Effector memory CD8-positive, alpha-beta T cell (primary cell): Measurements from ENCODE around the gene ITPR1.
"Not testable (repeated sequence)": the region's sequence is repeated elsewhere in the genome, so short reads cannot be mapped to it uniquely, and the experiment has no call there.

Experiments used
- ATAC-seq: fragments of 150-1000 bp; cut with Tn5 transposase; replicated peaks from 2 replicates; pipeline ENCODE4 v1.10.0; 2021; ENCODE audit warnings: mild to moderate bottlenecking, moderate library complexity
- DNase-seq, 3 experiments: peaks; one replicate each; pipeline ENCODE4 v3.0.0; 2021
- H3K27ac Mint-ChIP-seq, 2 donors: one replicate each; pipeline ENCODE4 v1.8.0; 2022; ENCODE audit warnings: mild to moderate bottlenecking in 2 of 2, mixed read lengths in 2 of 2, moderate library complexity in 2 of 2
- H3K27me3 Mint-ChIP-seq, 2 donors: one replicate each; pipeline ENCODE4 v1.8.0; 2022; ENCODE audit warnings: mixed read lengths in 2 of 2
- H3K36me3 Mint-ChIP-seq: one replicate; pipeline ENCODE4 v1.8.0; 2022; ENCODE audit warnings: mild to moderate bottlenecking, moderate library complexity, mixed read lengths; ENCODE audit not compliant: insufficient read depth
- H3K4me1 Mint-ChIP-seq, 2 donors: one replicate each; pipeline ENCODE4 v1.8.0; 2022; ENCODE audit warnings: low read depth in 2 of 2, mixed read lengths in 2 of 2
- H3K4me3 Mint-ChIP-seq, 2 donors: one replicate each; pipeline ENCODE4 v1.8.0; 2022; ENCODE audit warnings: mild to moderate bottlenecking in 2 of 2, mixed read lengths in 2 of 2, moderate library complexity in 2 of 2
- H3K9me3 Mint-ChIP-seq, 2 donors: one replicate each; pipeline ENCODE4 v1.8.0; 2022; ENCODE audit warnings: mixed read lengths in 2 of 2

Gene ITPR1

DNA sequence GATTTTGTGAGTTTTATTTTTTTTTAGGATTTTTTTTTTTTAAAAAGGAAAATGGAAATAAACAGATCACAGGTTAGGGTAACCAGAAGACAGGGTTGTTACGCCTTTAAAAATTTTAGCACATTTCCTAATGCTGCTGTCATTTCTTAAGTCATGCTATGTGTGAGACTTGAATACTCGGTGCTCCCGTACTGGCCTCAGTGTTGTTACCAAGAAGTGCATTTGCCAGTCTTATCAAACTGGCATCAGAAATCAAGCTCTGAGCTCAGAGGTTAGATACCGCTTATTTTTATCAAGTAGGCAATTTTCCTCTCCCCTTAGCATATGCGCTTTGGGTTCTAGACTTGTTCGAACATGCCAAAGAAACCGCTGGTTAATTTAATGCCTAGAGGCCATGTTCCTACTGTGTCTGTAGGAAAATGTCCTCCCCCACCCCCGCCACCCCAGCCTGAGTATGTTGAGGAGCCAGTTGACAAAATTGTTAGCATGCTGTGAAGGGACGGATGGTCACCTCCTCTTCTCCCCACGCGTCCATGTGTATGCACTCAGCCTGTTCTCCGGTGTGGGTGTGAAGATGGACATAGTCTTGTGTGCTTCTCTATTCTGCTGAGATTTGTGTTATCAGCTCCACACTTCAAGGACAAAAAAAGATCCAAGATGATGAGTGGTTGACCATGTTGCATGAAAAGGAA is 88.9 kb downstream of the ITPR1 start:
- H3K4me1 Mint-ChIP-seq: peaks cover 18 to 54% of the 10 kb centered on the region in 2 donors

DNA sequence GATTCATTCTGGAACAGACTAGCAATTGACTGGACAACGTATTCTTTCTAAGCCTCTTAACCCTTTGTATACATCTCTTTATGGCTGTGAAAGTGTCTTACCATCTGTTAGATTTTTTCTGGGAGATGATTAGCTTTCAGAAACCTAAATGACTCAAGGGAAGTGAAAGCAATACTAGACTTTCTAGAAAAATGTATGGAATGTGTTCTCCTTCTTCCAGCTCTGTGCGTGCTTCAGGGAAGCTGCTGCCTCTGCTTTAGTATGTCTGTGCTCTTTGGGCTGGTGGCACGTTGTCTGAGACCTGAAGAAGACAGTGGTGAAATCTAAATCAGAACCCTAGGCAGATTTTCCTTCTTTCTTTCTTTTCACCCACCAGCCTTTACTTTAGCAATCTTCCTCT is 89.5 kb downstream of the ITPR1 start:
- Mint-ChIP-seq H3K9me3 (no peaks in the 10 kb centered on the region), H3K27me3 (no peaks in the 10 kb centered on the region), H3K27ac (peak overlapping the region; percentile 58 to 68), H3K4me3 (no peak overlapping the region), H3K4me1 (peaks cover 22 to 59% of the 10 kb centered on the region in 2 donors), H3K36me3 (peaks cover 7% of the 10 kb centered on the region)
- no peak for ATAC-seq
- no peak for DNase-seq

More for the DNA sequence above, 88.9 kb downstream of the ITPR1 start:
- Mint-ChIP-seq H3K27ac (peak overlapping the region in 1 of 2 donors; percentile 58), H3K27me3 (no peaks in the 10 kb centered on the region), H3K4me3 (no peak overlapping the region), H3K9me3 (no peaks in the 10 kb centered on the region), H3K36me3 (peaks cover 7% of the 10 kb centered on the region)
- ATAC-seq (peak; percentile 36), DNase-seq (no peak)

DNA sequence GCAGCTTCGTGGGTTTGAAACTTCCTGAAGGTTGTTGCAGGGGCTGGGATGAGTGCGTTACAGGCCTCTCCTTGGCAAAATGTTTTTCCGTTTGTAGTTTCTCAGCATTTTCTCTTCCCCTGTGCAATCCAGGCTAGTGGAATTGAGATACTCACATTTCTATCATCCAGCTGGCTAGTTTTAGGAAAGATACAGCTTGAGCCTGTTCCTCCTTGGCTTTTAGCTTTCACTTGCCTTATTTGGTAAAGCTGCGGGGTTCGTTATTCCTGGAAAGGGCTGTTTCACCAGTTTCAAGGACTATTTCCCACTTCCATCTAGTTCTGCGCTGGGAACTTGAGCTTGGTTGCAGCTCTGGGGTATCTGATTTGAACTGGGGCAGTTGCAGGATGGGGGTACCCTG is 90.3 kb downstream of the ITPR1 start:
- Mint-ChIP-seq H3K9me3 (no peaks in the 10 kb centered on the region), H3K4me1 (peaks cover 26 to 64% of the 10 kb centered on the region in 2 donors), H3K27ac (peak overlapping the region in 1 of 2 donors; percentile 68), H3K4me3 (no peak overlapping the region), H3K36me3 (peaks cover 7% of the 10 kb centered on the region), H3K27me3 (no peaks in the 10 kb centered on the region)
- DNase-seq: no peak
- no peak for ATAC-seq

DNA sequence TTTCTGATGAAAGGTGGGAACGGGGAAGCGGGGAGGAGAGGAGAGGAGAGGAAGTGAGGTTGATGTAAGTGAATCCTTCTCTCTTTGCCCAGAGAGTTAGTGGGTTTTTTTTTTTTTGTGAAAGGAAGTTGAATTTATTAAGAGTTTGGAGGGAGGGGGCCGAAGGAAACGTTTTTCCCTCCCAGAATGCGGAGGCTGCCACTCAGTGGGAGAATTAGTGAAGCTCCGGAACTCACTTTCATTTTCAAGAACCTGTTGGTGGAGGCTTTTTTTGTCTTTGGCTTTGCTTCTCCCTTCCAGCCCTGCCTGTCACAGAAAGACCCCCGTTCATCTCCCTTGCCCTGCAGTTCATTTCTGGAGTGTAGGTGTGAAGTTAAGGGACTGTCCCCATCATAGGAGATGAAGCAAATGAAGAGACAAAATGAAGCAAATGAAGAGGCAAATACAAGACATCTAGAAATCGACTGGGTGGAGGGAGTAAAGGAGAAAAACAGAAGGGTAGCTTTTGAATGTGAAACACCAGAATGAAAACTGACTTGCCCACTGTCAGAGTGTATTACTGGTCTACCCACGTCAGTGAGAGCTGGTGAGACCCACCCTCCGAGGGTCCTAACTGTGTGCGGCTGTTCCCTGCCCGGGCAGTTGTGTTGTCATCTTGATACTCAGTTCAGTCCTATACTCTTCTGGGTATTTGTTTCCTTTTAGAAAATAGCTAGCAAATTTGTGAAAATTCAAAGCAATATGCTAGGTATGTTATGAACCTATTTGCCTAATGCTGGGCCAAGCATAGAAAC is 91.5 kb downstream of the ITPR1 start:
- Mint-ChIP-seq H3K4me3 (peak overlapping the region; percentile 82 to 83), H3K27me3 (no peaks in the 10 kb centered on the region), H3K9me3 (no peaks in the 10 kb centered on the region), H3K4me1 (peaks cover 37 to 75% of the 10 kb centered on the region in 2 donors), H3K36me3 (peaks cover 7% of the 10 kb centered on the region), H3K27ac (peak overlapping the region; percentile 93 to 96)
- DNase-seq (no peak), ATAC-seq (peak; percentile 40)

DNA sequence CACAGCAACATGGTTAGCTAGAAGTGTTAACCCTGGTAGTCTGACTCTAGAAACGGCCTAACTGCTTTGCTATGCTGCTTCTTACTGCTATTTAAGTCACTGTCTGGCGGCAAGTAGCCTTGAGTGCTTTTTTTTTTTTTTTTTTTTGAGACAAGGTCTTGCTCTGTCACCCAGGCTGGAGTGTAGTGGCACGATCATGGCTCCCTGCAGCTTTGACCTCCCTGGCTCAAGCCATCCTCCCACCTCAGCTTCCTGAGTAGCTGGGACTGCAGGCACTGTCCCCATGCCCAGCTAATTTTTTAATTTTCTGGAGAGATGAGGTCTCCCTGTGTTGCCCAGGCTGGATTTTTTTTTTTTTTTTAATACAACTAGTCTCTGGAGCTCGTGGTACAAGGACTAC is 93.2 kb downstream of the ITPR1 start:
- ATAC-seq (no peak), DNase-seq (no peak)
- Mint-ChIP-seq H3K27ac (peak overlapping the region in 1 of 2 donors; percentile 93), H3K9me3 (no peaks in the 10 kb centered on the region), H3K4me3 (peak overlapping the region; percentile 61 to 64), H3K36me3 (peaks cover 7% of the 10 kb centered on the region), H3K27me3 (no peaks in the 10 kb centered on the region), H3K4me1 (peaks cover 41 to 74% of the 10 kb centered on the region in 2 donors)

DNA sequence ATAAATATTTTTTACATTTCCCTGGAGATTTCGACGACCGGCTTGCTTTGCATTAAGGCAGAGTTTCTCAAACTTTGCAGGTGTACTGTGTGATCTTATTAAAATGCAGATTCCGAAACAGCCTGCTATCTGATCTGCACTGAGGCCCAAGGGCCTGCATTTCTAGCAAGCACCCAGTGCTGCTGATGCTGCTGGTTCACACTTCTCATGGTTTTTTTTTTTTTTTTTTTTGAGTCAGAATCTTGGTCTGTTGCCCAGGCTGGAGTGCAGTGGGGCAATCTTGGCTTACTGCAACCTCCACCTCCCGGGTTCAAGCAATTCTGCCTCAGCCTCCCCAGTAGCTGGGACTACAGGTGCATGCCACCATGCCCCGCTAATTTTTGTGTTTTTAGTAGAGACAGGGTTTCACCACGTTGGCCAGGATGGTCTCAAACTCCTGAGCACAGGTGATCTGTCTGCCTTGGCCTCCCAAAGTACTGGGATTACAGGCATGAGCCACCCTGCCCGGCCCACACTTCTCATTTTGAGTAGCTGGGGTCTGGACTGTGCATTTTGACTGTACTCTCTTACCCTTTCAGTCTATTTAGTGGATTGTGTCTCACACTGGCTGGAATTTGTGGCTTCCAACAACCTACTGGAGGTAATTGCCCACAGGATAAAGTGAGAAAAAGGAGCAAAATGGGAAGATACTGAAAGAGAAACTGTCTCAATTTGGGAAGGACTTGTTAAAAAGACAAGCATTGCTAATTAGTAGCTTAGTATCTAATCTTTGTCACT is 94.1 kb downstream of the ITPR1 start:
- H3K36me3 Mint-ChIP-seq: peaks cover 7% of the 10 kb centered on the region
- no peaks in the 10 kb centered on the region for H3K27me3 Mint-ChIP-seq
- H3K9me3 Mint-ChIP-seq: no peaks in the 10 kb centered on the region
- H3K4me3 Mint-ChIP-seq: peak overlapping the region; percentile 61 to 64
- no peak for DNase-seq
- peak overlapping the region in 1 of 2 donors; percentile 93 for H3K27ac Mint-ChIP-seq
- H3K4me1 Mint-ChIP-seq: peaks cover 43 to 74% of the 10 kb centered on the region in 2 donors
- peak; percentile 33 for ATAC-seq

DNA sequence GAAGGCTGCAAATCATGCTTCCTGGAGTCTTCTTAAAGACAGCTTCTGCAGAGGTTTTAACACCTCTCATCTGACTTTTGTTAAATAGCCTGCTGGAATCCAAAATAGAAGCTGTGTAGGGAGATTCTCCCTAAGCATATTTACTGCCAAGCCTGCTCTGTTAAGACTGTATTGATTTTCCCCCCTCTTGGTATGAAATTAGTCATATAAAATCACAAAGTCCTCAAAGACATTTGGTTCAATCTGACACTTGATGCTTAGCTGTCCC is 94.6 kb downstream of the ITPR1 start:
- peak overlapping the region; percentile 79 to 93 for H3K27ac Mint-ChIP-seq

DNA sequence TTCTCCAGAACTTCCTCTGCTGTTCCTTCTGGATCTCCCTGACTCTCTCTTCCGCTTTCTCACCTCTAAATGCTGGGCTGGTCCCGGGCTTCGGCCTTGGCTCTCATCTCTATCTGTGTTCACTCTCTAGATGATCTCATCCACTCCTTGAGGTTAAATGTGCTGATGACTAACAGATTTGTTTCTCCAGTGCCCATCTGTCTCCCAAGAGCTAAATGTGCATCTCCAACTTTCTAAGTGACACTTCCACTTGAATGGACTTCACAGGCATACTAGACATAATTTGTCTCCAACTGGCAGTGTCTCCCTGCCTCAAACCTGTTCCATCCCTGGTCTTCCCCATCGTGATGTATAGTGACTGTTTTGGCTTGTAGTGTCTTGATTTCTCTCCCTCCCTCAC is 95.3 kb downstream of the ITPR1 start:
- Mint-ChIP-seq H3K4me3 (peak overlapping the region; percentile 9 to 61), H3K27me3 (no peaks in the 10 kb centered on the region), H3K4me1 (peaks cover 45 to 73% of the 10 kb centered on the region in 2 donors), H3K9me3 (no peaks in the 10 kb centered on the region), H3K36me3 (peaks cover 6% of the 10 kb centered on the region), H3K27ac (peak overlapping the region; percentile 79 to 93)
- ATAC-seq (peak; percentile 23), DNase-seq (no peak)

More for the DNA sequence above, 94.6 kb downstream of the ITPR1 start:
- Mint-ChIP-seq H3K27me3 (no peaks in the 10 kb centered on the region), H3K36me3 (peaks cover 7% of the 10 kb centered on the region), H3K4me1 (peaks cover 44 to 73% of the 10 kb centered on the region in 2 donors), H3K9me3 (no peaks in the 10 kb centered on the region), H3K4me3 (peak overlapping the region; percentile 9 to 61)
- ATAC-seq (peak; percentile 29), DNase-seq (no peak)

DNA sequence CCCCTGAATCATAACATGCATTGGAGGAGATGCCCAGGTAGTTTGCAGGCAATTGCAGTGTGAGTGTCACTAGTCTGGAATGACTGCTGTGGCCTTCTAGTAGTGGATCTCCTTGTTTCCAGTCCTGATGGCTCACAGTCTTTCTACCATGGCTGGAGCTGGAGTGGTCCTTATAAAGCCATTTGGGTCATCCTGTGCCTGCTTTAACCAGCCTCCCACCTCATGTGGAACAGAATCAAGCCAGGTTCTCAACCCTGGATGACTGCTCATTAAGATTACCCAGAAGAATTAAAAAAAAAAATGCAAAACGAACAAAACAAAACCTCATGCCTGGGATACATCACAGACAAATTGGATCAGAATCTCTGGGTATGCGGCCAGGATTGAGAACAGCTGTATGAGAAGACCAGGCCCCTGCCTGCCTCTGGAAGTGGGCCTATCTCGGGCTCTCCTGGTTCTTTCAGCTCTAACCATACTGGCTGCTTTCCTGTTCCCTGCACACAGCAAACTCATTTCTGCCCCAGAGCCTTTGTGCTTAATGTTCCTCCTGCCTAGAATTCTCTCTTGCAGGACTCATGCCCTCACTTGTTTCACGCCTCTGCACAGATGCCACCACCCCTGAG is 96.4 kb downstream of the ITPR1 start:
- H3K4me1 Mint-ChIP-seq: peaks cover 44 to 65% of the 10 kb centered on the region in 2 donors
- H3K4me3 Mint-ChIP-seq: peak overlapping the region; percentile 2 to 32
- H3K27ac Mint-ChIP-seq: peak overlapping the region; percentile 13 to 80
- no peaks in the 10 kb centered on the region for H3K9me3 Mint-ChIP-seq
- peaks cover 4% of the 10 kb centered on the region for H3K36me3 Mint-ChIP-seq
- H3K27me3 Mint-ChIP-seq: no peaks in the 10 kb centered on the region
- DNase-seq (no peak), ATAC-seq (no peak)

DNA sequence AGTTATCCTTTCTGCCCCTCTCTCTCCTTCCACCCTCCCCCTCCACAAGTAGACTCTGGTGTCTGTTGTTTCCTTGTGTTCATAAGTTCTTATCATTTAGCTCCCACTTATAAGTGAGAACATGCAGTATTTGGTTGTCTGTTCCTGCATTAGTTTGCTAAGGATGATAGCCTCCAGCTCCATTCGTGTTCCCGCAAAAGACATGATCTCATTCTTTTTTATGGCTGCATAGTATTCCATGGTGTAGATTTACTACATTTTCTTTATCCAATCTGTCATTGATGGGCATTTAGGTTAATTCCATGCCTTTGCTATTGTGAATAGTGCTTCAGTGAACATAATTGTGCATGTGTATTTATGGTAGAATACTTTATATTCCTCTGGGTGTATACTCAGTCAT is 97.7 kb downstream of the ITPR1 start:
- not testable (repeated sequence) for ATAC-seq, DNase-seq, H3K27ac Mint-ChIP-seq, H3K27me3 Mint-ChIP-seq, H3K36me3 Mint-ChIP-seq, H3K9me3 Mint-ChIP-seq, H3K4me3 Mint-ChIP-seq
- H3K4me1 Mint-ChIP-seq: peaks cover 40 to 59% of the 10 kb centered on the region in 2 donors

DNA sequence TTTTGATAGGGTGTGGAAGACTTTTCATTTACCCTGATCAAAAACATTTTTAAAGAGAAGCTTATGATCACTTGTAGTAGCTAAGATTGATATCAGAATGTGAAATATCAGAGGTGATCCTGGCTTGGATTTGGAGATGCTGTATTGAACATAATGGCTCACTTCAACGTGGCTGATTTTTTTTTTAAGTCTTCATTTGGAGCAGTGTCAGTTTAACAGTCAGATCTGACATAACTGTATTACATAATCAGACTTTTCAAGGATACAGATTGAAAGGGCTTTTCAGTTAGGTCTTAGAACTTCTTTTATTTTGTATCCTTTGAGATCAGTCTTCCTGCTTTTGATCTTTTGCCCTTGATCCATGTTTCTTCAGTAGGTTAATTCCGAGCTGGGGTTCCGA is 98.5 kb downstream of the ITPR1 start:
- H3K9me3 Mint-ChIP-seq: no peaks in the 10 kb centered on the region
- no peak for ATAC-seq

DNA sequence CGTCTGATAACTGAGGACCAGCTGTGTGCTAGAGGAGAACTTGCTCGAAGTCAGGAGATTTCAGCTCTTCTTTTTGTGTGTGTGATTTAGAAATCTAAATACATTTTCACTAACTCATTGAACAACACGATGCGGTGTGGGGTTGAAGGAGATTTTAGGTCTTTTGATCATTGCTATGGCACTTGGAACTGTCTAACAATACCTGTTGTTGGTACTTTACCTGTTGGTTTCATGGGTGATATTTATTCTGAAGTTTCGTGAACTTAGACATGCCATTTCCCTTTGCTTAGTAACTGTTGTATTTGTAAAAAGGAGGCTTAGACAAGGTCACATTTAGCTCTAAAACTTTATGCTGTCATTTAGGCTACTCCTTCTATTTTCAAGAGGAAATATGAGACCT is 99.9 kb downstream of the ITPR1 start:
- Mint-ChIP-seq H3K9me3 (no peaks in the 10 kb centered on the region), H3K27me3 (no peaks in the 10 kb centered on the region), H3K27ac (no peak overlapping the region), H3K4me3 (no peak overlapping the region), H3K36me3 (no peaks in the 10 kb centered on the region), H3K4me1 (peaks cover 40 to 51% of the 10 kb centered on the region in 2 donors)
- no peak for DNase-seq
- no peak for ATAC-seq

More for the DNA sequence above, 98.5 kb downstream of the ITPR1 start:
- Mint-ChIP-seq H3K4me3 (no peak overlapping the region), H3K36me3 (peaks cover under 1% of the 10 kb centered on the region), H3K27me3 (no peaks in the 10 kb centered on the region), H3K27ac (no peak overlapping the region), H3K4me1 (peaks cover 40 to 56% of the 10 kb centered on the region in 2 donors)
- no peak for DNase-seq

DNA sequence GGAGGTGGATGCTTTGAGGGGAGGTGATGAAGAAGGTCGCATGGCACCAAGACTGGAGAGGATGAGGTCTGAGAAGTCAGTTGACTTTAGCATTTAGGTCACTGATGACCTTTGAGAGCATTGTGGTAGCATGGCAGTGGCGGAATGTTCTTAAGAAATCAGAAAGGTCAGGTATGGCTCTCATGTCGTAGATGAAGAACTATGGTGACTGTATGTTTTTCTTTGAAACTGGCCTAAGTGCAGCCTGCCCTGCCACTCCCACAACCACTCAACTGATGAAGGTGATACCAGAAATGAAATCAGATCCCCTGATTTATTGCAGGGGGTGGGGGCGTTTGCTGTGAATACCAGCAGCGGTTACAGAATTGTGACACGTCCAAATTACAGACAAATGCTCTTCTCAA is 102.6 kb downstream of the ITPR1 start:
- no peak for DNase-seq
- no peaks in the 10 kb centered on the region for H3K9me3 Mint-ChIP-seq
- H3K36me3 Mint-ChIP-seq: no peaks in the 10 kb centered on the region
- ATAC-seq: no peak
- H3K4me1 Mint-ChIP-seq: peaks cover 20 to 34% of the 10 kb centered on the region in 2 donors
- H3K27me3 Mint-ChIP-seq: no peaks in the 10 kb centered on the region
- no peak overlapping the region for H3K4me3 Mint-ChIP-seq
- no peak overlapping the region for H3K27ac Mint-ChIP-seq
